K562 (cell line): Measurements from ENCODE around the gene C6orf163. TPM values are rescaled to one million over a fixed set of nuclear protein-coding genes. Genes with fewer than 3 reads are reported as not detected.
A peak's percentile ranks its signal among the peaks of the same experiment; 100 is the strongest.

Experiments
- ATAC-seq: fragments of 200-7000 bp; cut with Tn5 transposase; 3 replicates; pipeline ENCODE4 v1.9.1; 2020; ENCODE audit warnings: moderate library complexity
- BruUV-seq: library from RNA; stranded (reverse); fragments of 400-500 nt; replicated peaks from 2 replicates; lab custom pipeline; 2021; lab: Mats Ljungman, UMichigan
- CTCF ChIA-PET: fragments of 300-600 bp; formaldehyde crosslinking; extraction: SDS; loops from one replicate; lab custom pipeline; 2021; ENCODE audit warnings: low intra/inter-chr PET ratio; lab: Yijun Ruan, JAX
- POLR2A ChIA-PET: fragments of 300-600, 350-650 bp; sonication (Branson Sonifier 250); formaldehyde crosslinking; extraction: SDS; loops from one replicate; lab custom pipeline; 2021; ENCODE audit warnings: antibody characterized with exemption, inconsistent platforms; lab: Yijun Ruan, JAX
- DNase-seq, 4 experiments: peaks; one replicate each; pipeline versions ENCODE4 v3.0.0 to v3.0.0-alpha.2; 2011 to 2018; ENCODE audit warnings: low spot score in 3 of 4, mixed read lengths in 3 of 4; ENCODE audit errors: extremely low read depth in 1 of 4
- FAIRE-seq: peaks from 2 replicates; lab custom pipeline; 2011; peaks lifted over from hg19 to GRCh38; lab: Jason Lieb, UNC
- H2AFZ ChIP-seq: 2 replicates; pipeline ENCODE4 v1.6.0; 2011; ENCODE audit warnings: low read depth, low read length, control low read depth, inconsistent platforms
- H3K27ac ChIP-seq: fragments of 200-600 bp; 3 replicates; pipeline ENCODE4 v1.8.0; 2011; ENCODE audit warnings: low read depth, mild to moderate bottlenecking, control low read depth, inconsistent platforms, low read length, moderate library complexity, mixed read lengths; ENCODE audit errors: extremely low read depth
- H3K27me3 ChIP-seq, 2 experiments: fragments of 300-600 bp in 1 of 2; 2 replicates in 1 of 2; 3 replicates in 1 of 2; pipeline versions ENCODE4 v1.6.0 to v1.8.0; 2011; ENCODE audit warnings: inconsistent platforms in 2 of 2, low read length in 2 of 2, mild to moderate bottlenecking in 1 of 2, mixed read lengths in 1 of 2, moderate library complexity in 1 of 2; ENCODE audit not compliant: control insufficient read depth in 2 of 2, insufficient read depth in 2 of 2
- H3K36me3 ChIP-seq: fragments of 300-600 bp; 3 replicates; pipeline ENCODE4 v1.8.0; 2011; ENCODE audit warnings: mild to moderate bottlenecking, low read length, inconsistent platforms; ENCODE audit not compliant: control insufficient read depth, insufficient read depth
- H3K4me1 ChIP-seq, 2 experiments: fragments of 200-600 bp in 1 of 2; replicated peaks in 1 of 2; 2 replicates in 1 of 2; 3 replicates in 1 of 2; pipeline versions ENCODE4 v1.5.1 to v1.8.0; 2011; ENCODE audit warnings: inconsistent platforms in 2 of 2, low read length in 2 of 2, mild to moderate bottlenecking in 1 of 2, mixed read lengths in 1 of 2, moderate library complexity in 1 of 2; ENCODE audit not compliant: control insufficient read depth in 2 of 2, insufficient read depth in 2 of 2
- H3K4me2 ChIP-seq: 2 replicates; pipeline ENCODE4 v1.6.1; 2011; ENCODE audit warnings: low read length, control low read depth, inconsistent platforms, mixed read lengths; ENCODE audit not compliant: insufficient read depth
- H3K4me3 ChIP-seq: fragments of 200-600 bp; sonication (generic), shearing (Covaris generic); 2 replicates; pipeline ENCODE4 v1.5.1; 2016; ENCODE audit warnings: control low read depth, inconsistent platforms
- H3K79me2 ChIP-seq: fragments of 200-600 bp; 3 replicates; pipeline ENCODE4 v1.8.0; 2011; ENCODE audit warnings: low read length, inconsistent platforms; ENCODE audit not compliant: control insufficient read depth, insufficient read depth
- H3K9ac ChIP-seq, 2 experiments: 2 replicates each; pipeline versions ENCODE4 v1.6.0 to v1.6.1; 2011; ENCODE audit warnings: low read depth in 2 of 2, low read length in 2 of 2, control low read depth in 1 of 2, inconsistent platforms in 1 of 2, mild to moderate bottlenecking in 1 of 2, mixed read lengths in 1 of 2; ENCODE audit not compliant: insufficient read depth in 1 of 2
- H3K9me1 ChIP-seq: one replicate; pipeline ENCODE4 v1.6.0; 2011; ENCODE audit warnings: inconsistent platforms, mild to moderate bottlenecking, low read length, moderate library complexity; ENCODE audit not compliant: control insufficient read depth, insufficient read depth
- H3K9me3 ChIP-seq: replicated peaks from 2 replicates; pipeline ENCODE4 v1.5.1; 2011; ENCODE audit warnings: low read depth, low read length, inconsistent platforms; ENCODE audit not compliant: control insufficient read depth, insufficient read depth
- H4K20me1 ChIP-seq: replicated peaks from 2 replicates; pipeline ENCODE4 v1.6.1; 2011; ENCODE audit warnings: low read length, inconsistent platforms, mixed read lengths; ENCODE audit not compliant: control insufficient read depth, insufficient read depth
- ETS2 ChIP-seq: IDR thresholded peaks from 2 replicates; pipeline ENCODE4 v1.6.1; 2016; ENCODE audit warnings: borderline replicate concordance, missing genetic modification characterization, mild to moderate bottlenecking, moderate library complexity, missing compliant biosample characterization; ENCODE audit not compliant: poor library complexity, severe bottlenecking
- HNRNPUL1 ChIP-seq: fragments of 200-400 bp; formaldehyde crosslinking; IDR thresholded peaks from 2 replicates; pipeline ENCODE4 v1.6.1; 2017; ENCODE audit warnings: low read length
- MBD1 ChIP-seq: fragments of 250-450 bp; sonication (Bioruptor Pico); IDR thresholded peaks from 2 replicates; pipeline ENCODE4 v1.8.0; 2022; ENCODE audit warnings: inconsistent platforms
- ZBTB40 ChIP-seq, 2 experiments: fragments of 450-650 bp in 1 of 2; sonication (generic) in 1 of 2; formaldehyde crosslinking in 1 of 2; IDR thresholded peaks; 2 replicates each; pipeline versions ENCODE4 v1.7.1 to v1.9.0; 2016 to 2022; ENCODE audit warnings: inconsistent platforms in 1 of 2, mild to moderate bottlenecking in 1 of 2, missing genetic modification reagents in 1 of 2
- ZNF175 ChIP-seq: fragments of 200-800 bp; sonication (Bioruptor generic); IDR thresholded peaks from 2 replicates; pipeline ENCODE4 v1.6.1; 2016; ENCODE audit warnings: low read depth, mild to moderate bottlenecking, missing genetic modification characterization, missing compliant biosample characterization
- WGBS: fragments of 100-300 bp; shearing (Covaris generic); methylation state at CpG from one replicate; pipeline ENCODE4 v1.1.6; 2016; ENCODE audit warnings: low coverage, mixed read lengths; ENCODE audit not compliant: insufficient coverage; ENCODE audit errors: missing lambda C conversion rate; 5-methylcytosine and 5-hydroxymethylcytosine counted together
- in situ Hi-C: fragments of 300-500 bp; cut with MboI; formaldehyde crosslinking; loops from 4 replicates; pipeline ENCODE4 v1.15.0; 2018; ENCODE audit warnings: inconsistent platforms, mixed read lengths
- intact Hi-C: fragments of 100-400 bp; cut with micrococcal nuclease; formaldehyde crosslinking; loops from 2 replicates; pipeline ENCODE4 v1.14.2; 2022
- polyA plus RNA-seq, 8 experiments: library from polyadenylated mRNA; depleted of rRNA in 4 of 8; stranded (reverse) in 5 of 8; unstranded in 3 of 8; fragments of >200 nt; fragmentation: Nextera tagmentation in 2 of 8; fragmentation: Illumina TruSeq in 1 of 8; extraction: Ambion mirVana in 2 of 8; extraction: Trizol in 1 of 8; gene quantifications; 2 replicates each; pipeline versions ENCODE4 v1.2.1 to v1.2.3, GENCODE V29; 2011 to 2014; ENCODE audit warnings: inconsistent platforms in 1 of 8, missing spikeins in 1 of 8
- total RNA-seq, 7 experiments: library from RNA; depleted of rRNA in 6 of 7; stranded (reverse); fragments of >200 nt in 6 of 7; fragmentation: Illumina TruSeq in 2 of 7; extraction: Trizol in 2 of 7; gene quantifications; 2 replicates each; pipeline versions ENCODE4 v1.2.1 to v1.2.3, GENCODE V29; 2011 to 2021; ENCODE audit warnings: low replicate concordance in 1 of 7

The C6orf163 gene
- total and polyA plus RNA-seq, 9 of the 15 experiments (the other 6 are each of a cell fraction or from before 2014, with no cell fraction given), result 0.67 to 4.7 (median 1.5) TPM

- no peak for ATAC-seq
- Histone ChIP-seq H3K27me3 (no peaks in the 10 kb centered on the region; a peak in 1 of 5 replicates), H3K4me3 (peak overlapping the region; percentile 89), H3K4me2 (peak overlapping the region; percentile 95), H3K9me1 (no peaks in the 10 kb centered on the region), H3K79me2 (no peaks in the 10 kb centered on the region), H4K20me1 (no peaks in the 10 kb centered on the region), H3K27ac (peak overlapping the region; percentile 72), H3K9me3 (no peaks in the 10 kb centered on the region), H3K9ac (peak overlapping the region; percentile 68 to 87; a peak in 3 of 4 replicates), H3K4me1 (peaks cover 0 to 4% of the 10 kb centered on the region in 2 experiments; a peak in 1 of 5 replicates), H3K36me3 (no peaks in the 10 kb centered on the region), H2AFZ (peak overlapping the region; percentile 99)
- FAIRE-seq, result no peak
- 27% methylated on average over 5 of the region's 5 CpGs for WGBS
- intact Hi-C loops, result loop anchor here (5.0 kb wide), 1 partner anchor 64 kb away; the partner anchor contains the start of gene SLC35A1
- ChIA-PET CTCF (no interaction called here), POLR2A (interaction anchor here (0.7 to 1.1 kb wide), 5 partner anchors 12 to 502 kb away, joined by 3 read pairs; partner anchors contain the start of gene SLC35A1)
- in situ Hi-C loops, result no loop called here
- DNase-seq, result no peak
- no TSS peak for BruUV-seq
- TF ChIP-seq ZNF175 (0 out of 2 replicates have a peak, but pooled peaks have one; percentile 7), HNRNPUL1 (no peak), ZBTB40 (IDR thresholded peaks at IDR 0.05) (peak; percentile 58; the same call in 1 of the 2 replicates), ZBTB40 (CRISPR knock-in tag; IDR thresholded peaks at IDR 0.05) (no peak), MBD1 (peak; percentile 73; the same call in 1 of the 2 replicates), ETS2 (tag) (no peak)
Measured at GRCh38 chr6:87408721-87409155, 64.1 kb downstream of the C6orf163 start.
